NCI-H748 (cell line): ENCODE measurements around the gene RRAGC.
A peak's percentile ranks its signal among the peaks of the same experiment; 100 is the strongest.
"Not testable (repeated sequence)": the region's sequence is repeated elsewhere in the genome, so short reads cannot be mapped to it uniquely, and the experiment has no call there.

Experiments used
- DNase-seq: peaks from one replicate; lab custom pipeline; 2025; ENCODE audit not compliant: unreplicated experiment; lab: John Stamatoyannopoulos, UW

The RRAGC gene

GRCh38 chr1:38858833-38859560 lies 575 bp downstream of the RRAGC start:
- DNase-seq, result peak; percentile 62

- DNase-seq, result no peak
Observed at GRCh38 chr1:38852780-38853179, 6.8 kb downstream of the RRAGC start.

DNA sequence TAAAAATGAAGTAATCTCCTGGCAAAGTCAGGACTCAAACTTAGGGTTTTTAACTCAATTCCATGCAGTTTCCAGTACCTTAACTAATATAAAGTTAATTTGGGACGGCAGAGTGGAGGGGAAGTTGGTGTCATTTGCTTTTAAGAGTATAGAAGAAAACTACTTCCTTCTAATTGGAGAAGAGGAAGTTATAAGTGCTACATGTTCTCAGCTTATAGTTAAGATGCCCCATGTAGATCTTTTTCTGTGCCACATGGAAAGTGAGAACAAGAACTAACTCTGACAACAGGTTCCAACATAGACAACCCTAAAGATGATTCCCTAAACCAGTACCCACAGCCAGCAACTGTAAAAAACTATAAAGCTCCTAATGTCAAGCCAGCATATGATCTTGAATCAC lies 11.5 kb downstream of the RRAGC start:
- no peak for DNase-seq

- no peak for DNase-seq
Observed at GRCh38 chr1:38846210-38846609, 13.4 kb downstream of the RRAGC start.

DNA sequence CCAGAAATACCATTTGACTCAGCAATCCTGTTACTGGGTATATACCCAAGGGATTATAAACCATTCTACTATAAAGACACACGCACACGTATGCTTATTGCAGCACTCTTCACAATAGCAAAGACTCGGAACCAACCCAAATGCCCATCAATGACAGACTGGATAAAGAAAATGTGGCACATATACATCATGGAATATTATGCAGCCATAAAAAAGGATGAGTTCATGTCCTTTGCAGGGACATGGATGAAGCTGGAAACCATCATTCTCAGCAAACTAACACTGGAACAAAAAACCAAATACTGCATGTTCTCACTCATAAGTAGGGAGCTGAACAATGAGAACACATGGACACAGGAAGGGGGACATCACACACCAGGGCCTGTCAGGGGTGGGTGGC lies 14.5 kb downstream of the RRAGC start:
- not testable (repeated sequence) for DNase-seq

DNA sequence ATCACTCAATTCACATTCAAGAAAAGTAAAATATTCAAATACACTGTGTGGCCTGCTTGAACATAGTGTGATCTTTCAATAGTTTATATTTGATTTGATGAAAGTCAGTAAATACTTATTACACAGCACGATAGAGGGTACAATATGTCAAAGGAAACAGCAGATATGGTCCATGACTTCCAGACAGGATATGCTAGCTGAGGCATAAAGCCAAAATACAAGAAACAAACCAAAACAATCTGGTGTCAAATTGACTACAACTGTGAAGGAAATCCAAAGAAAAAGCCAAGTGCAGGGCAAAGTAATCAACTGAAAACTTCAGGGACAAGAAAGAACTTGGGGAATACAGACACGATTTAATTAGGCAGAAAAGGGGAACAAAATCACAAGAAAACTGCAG lies 19.3 kb downstream of the RRAGC start:
- no peak for DNase-seq

DNA sequence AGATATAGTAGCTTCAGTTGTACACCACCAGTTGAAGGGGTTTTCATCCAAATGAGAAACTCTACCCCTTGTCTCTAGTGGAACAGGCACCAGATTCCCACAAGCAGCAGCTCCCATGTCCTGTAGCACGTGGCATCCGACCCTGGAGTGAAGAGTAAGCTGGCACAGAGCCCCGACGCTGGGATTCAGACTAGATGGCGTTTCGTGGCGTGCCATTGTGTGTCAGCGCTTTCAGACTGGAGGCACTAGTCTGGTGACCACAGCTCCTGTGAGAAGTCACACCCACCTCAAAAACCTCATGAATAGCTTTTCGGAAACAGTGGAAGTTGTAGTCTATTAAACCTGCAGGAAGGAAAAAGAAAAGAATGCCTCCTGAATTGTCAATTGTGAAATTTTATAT lies 20.2 kb downstream of the RRAGC start:
- DNase-seq, result no peak

- DNase-seq, result not testable (repeated sequence)
Observed at GRCh38 chr1:38836316-38836715, 23.3 kb downstream of the RRAGC start.

DNA sequence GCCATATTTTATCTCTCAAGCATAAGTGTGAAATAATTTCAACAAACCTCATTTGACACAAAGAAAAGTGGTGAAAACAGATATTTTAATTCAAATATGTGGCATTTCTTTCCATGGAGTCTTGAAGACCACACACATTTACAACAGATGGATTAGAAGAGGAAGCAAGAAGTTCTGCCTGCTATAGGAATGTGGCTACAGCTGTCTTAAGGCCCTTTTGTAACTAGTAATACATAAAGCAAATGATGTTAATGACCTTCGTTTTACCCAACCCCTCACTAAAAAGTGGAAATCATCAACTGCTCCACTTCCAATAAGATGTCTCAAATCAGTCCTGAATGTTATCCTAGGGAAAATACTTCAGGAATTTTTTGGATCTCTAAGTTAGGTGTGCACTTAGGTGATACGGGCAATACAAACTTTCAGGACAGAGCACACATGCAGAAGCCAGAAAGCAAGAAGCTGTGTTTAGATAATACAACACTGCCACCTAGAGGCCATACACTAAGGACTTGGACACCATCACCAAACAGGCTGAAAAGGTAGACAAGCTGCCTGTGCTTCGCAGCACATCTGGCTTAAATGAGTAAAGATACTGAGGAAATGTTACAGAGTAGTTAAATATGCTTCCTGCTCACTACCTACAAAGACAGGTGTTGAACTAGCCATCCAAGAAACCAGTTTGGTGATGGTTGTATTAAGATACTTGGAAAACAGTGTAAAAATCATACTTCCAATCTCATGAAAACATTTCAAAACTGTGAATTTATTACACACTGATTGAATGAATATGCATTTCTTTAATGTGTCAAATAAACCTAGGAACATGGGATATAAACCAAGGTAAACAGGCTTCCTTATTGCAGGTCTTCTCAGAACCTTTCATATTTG lies 24.4 kb downstream of the RRAGC start:
- peak; percentile 70 for DNase-seq

GRCh38 chr1:38834221-38834782 lies 25.3 kb downstream of the RRAGC start:
- DNase-seq, result no peak

GRCh38 chr1:38833146-38833545 lies 26.4 kb downstream of the RRAGC start:
- DNase-seq, result no peak

DNA sequence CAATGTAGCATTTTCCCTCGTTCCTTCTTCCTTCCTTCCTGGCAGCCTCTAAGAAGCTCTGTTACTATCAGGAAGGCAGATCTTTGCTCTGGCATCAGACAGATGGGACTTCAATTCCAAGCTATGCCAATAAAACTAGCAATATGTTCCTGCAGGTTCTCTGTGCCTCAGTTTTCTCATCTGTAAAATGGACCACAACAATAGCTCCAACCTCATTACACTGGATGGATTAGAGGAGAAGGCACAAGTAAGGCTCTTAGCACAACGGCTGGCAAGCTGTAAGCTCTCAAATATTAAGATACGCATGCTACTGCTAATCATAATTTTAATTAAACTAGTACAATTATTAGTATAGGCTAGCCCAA lies 27.2 kb downstream of the RRAGC start:
- no peak for DNase-seq

- DNase-seq, result no peak
Observed at GRCh38 chr1:38831731-38832369, 27.7 kb downstream of the RRAGC start.

- no peak for DNase-seq
Observed at GRCh38 chr1:38829368-38829767, 30.2 kb downstream of the RRAGC start.

DNA sequence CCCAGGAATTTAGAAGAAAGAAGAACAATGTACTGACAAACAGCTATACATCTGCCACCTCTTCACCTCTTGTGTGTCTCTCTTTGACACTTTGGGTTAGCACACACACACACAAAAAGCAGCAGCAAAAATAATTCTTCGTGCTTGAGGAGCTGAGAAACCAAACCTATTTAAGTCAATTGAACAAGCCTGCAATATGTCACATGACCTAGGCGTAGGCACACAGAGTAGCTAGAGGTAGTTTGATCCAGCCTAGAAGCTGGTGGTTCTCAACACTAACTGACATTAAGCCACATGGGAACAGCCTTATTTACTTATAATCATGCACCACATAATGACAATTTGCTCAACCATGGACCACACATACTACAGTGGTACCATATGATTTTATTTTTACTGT lies 32.3 kb downstream of the RRAGC start:
- DNase-seq, result no peak

- no peak for DNase-seq
Observed at GRCh38 chr1:38826886-38827285, 32.7 kb downstream of the RRAGC start.

DNA sequence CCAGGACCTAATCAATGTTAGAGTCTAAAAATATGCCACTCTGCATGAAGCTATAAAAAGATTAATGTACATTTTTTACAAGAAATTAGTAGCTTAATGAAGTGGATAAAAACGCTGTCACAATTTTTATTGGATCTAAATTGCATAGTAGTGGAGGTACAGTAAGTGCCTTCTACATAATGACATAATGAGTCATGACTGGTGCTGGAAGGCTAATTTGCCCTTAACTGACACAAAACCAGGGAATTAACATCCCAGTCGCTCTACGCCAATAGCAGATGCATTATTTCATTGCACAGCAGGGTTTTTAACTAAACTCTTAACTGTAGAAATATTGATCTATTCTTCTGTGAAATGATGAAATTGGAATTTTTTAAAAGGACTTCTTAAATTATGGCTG lies 33.3 kb downstream of the RRAGC start:
- DNase-seq, result peak; percentile 28

- DNase-seq, result no peak
Observed at GRCh38 chr1:38820860-38821259, 38.7 kb downstream of the RRAGC start.

DNA sequence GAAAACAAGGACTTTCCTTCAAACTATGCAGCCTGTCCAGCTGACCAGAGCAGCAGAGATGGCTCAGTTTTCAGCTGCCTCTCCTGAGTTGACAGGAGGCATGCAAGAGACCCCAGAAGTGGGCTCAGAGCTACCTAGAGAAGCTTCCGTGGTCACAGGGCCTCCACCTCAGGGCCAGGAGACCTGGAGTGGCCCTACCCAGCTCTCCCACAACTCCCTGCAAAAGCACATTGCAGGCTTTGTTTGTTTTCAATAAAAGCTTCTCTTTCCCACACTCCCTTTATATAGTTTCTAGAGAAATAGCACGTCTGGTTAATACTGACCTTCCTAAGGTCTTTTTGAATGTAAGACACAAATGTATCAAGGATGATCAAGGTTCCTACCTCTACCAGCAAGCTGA lies 40.1 kb downstream of the RRAGC start:
- no peak for DNase-seq

GRCh38 chr1:38819040-38819439 lies 40.5 kb downstream of the RRAGC start:
- no peak for DNase-seq

- DNase-seq, result peak; percentile 49
Observed at GRCh38 chr1:38818175-38818976, 41.2 kb downstream of the RRAGC start.
